ENCODE measurements around the gene RBM45.

RBM45 gene

GRCh38 chr2:178163395-178163794 lies 51.2 kb downstream of the RBM45 start:
- DNase-seq, result no peak

GRCh38 chr2:178163911-178164310 lies 51.7 kb downstream of the RBM45 start:
- DNase-seq, result no peak

DNA sequence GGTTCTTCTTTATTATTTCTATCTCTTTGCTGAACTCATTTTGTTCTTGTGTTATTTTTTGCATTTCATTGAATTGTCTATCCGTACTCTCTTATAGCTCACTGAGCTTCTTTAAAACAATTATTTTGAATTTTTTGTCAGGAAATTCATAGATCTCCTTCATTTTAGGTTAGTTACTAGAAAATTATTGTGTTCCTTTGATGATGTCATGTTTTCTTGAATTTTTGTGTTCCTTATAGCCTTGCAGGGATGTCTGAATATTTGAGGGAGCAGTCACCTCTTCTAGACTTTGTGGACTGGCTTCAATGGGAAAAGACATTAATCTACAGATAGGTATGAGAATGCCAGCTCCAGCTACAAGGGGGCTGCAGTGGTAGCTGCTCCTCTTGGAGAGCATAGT lies 61.4 kb downstream of the RBM45 start:
- DNase-seq, result no peak

DNA sequence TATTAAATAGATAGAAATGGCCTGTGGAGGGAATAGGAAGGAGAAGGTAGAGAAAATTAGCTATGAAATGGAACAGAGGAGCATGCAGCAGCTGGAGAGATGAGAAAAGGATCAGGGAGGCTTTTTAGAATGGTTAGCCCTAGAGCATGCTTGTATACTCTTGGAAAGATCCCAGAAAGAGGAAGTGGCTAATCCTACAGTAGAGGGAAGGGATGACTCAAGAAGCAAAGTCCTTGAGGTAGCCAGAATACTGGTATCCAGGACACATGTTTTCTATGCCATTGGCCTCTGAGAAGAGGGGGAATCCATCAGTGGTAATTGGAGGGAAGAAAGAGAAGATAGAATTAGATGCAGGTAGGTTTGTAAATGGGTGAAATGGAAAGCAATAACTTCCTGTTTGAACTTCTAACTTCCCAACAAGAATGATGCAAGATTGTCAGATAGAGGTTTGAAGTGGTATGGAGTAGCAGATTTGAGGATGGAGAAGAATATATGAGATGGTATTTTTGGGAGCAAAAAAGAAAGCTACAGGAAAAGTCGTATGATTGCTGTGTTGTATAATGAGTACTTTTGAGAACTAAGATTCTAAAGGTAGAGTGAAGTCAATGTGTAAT lies 64.9 kb downstream of the RBM45 start:
- no peak for DNase-seq
